Naive thymus-derived CD4-positive, alpha-beta T cell (primary cell): ENCODE results near the gene HSP90AA1. TPM values are rescaled to one million over a fixed set of nuclear protein-coding genes. Genes with fewer than 3 reads are reported as not detected.

ENCODE experiments used
- polyA plus RNA-seq, 2 donors: library from polyadenylated mRNA; unstranded; fragments of 300-500 nt; fragmentation: Illumina TruSeq; gene quantifications; one replicate each; pipeline ENCODE4 v1.2.3, GENCODE V29; 2021
- total RNA-seq, 6 experiments: library from RNA in 5 of 6; stranded (reverse) in 5 of 6; gene quantifications; 1 replicate in 5 of 6; 2 replicates in 1 of 6; pipeline ENCODE4 v1.2.3 and lab custom pipeline; 2021 to 2026

Gene HSP90AA1
- total and polyA plus RNA-seq, 7 experiments from 2014 or later: 229 to 591 (median 334) TPM

Other genes with a start within 250 kb of the HSP90AA1 start
- gene DYNC1H1, start 122.5 kb downstream of the HSP90AA1 start, total RNA-seq: 100 to 1,000 TPM; 252 to 310 (median 273) TPM
- gene DYNC1H1, start 122.5 kb downstream of the HSP90AA1 start, polyA plus RNA-seq: 10 to 100 TPM; 28.9 to 39.8 TPM
- gene WDR20, start 52.9 kb upstream of the HSP90AA1 start, total RNA-seq: 10 to 100 TPM; 33.1 to 67.8 (median 47.5) TPM
- gene WDR20, start 52.9 kb upstream of the HSP90AA1 start, polyA plus RNA-seq: 10 to 100 TPM in 1 of 2 donors, 1 to 10 TPM in 1; 9.1 to 15.8 TPM
- 1 to 10 TPM; 1.3 to 3.5 (median 1.9) TPM for gene MOK, start 218.1 kb upstream of the HSP90AA1 start, total RNA-seq
- gene MOK, start 218.1 kb upstream of the HSP90AA1 start, polyA plus RNA-seq: 1 to 10 TPM; 1.6 to 1.9 TPM
- gene ZNF839, start 232.7 kb upstream of the HSP90AA1 start, total RNA-seq: 10 to 100 TPM; 15.2 to 24.9 (median 22.4) TPM
- 10 to 100 TPM in 1 of 2 donors, 1 to 10 TPM in 1; 5.9 to 10.1 TPM for gene ZNF839, start 232.7 kb upstream of the HSP90AA1 start, polyA plus RNA-seq